ENCODE results near the gene DOP1B. TPM values are rescaled to one million over a fixed set of nuclear protein-coding genes. Genes with fewer than 3 reads are reported as not detected.

DOP1B gene
- 10 to 100 TPM; 13.7 to 78.6 (median 23.0) TPM for total RNA-seq

GRCh38 chr21:36156815-36157670 lies at the start of gene DOP1B:
Gene DOP1B, plus strand, starts transcription at chr21:36156824. Its CDS starts 7,910 bp downstream, at chr21:36164734.
- ATAC-seq (ENCODE audit: low FRiP score in 2 of 2) (peak in 1 of 2 donors; percentile 10), DNase-seq (no peak)
- peak within 1 kb of the TSS; percentile 76 to 90 (median 84) for H3K4me3 ChIP-seq
- peak within 1 kb of the TSS; percentile 87 to 96 (median 93) for H3K27ac ChIP-seq
- H3K36me3 ChIP-seq = no peaks in the 10 kb centered on the region
- H3K9me3 ChIP-seq = no peaks in the 10 kb centered on the region
- TF ChIP-seq CTCF (IDR thresholded peaks at IDR 0.05) = peak in 1 of 6 experiments; percentile 22
- peak in 3 of 4 donors; percentile 64 to 80 (median 71) for TF ChIP-seq POLR2A (IDR thresholded peaks at IDR 0.05)
- peak; percentile 72 to 73 for TF ChIP-seq POLR2AphosphoS5 (IDR thresholded peaks at IDR 0.05)
- TF ChIP-seq EP300 (IDR thresholded peaks at IDR 0.05) = no peak
- peaks cover 10 to 23% (median 12%) of the 10 kb centered on the region in 4 donors for H3K4me1 ChIP-seq
- WGBS, 2 donors = 2 to 13% methylated on average over 10 to 48 of the region's 83 CpGs
- no peaks in the 10 kb centered on the region for H3K27me3 ChIP-seq

- H3K9me3 ChIP-seq = no peaks in the 10 kb centered on the region
- TF ChIP-seq POLR2A (IDR thresholded peaks at IDR 0.05) = no peak
- no peak for TF ChIP-seq POLR2AphosphoS5 (IDR thresholded peaks at IDR 0.05)
- no peak for TF ChIP-seq EP300 (IDR thresholded peaks at IDR 0.05)
- TF ChIP-seq CTCF (IDR thresholded peaks at IDR 0.05) = no peak
- ATAC-seq (ENCODE audit: low FRiP score in 2 of 2) (no peak), DNase-seq (no peak)
- H3K27me3 ChIP-seq = no peaks in the 10 kb centered on the region
- no peak overlapping the region for H3K4me3 ChIP-seq
- peaks cover 0 to 20% (median 11%) of the 10 kb centered on the region in 4 donors for H3K4me1 ChIP-seq
- H3K27ac ChIP-seq = no peak overlapping the region
- no peaks in the 10 kb centered on the region for H3K36me3 ChIP-seq
- WGBS, 2 donors = 91 to 93% methylated on average over 10 of the region's 10 CpGs
These were observed 46.8 kb upstream of the DOP1B start for GRCh38 chr21:36109868-36110267.

GRCh38 chr21:36111238-36111637 lies 45.4 kb upstream of the DOP1B start:
- H3K9me3 ChIP-seq = no peaks in the 10 kb centered on the region
- H3K36me3 ChIP-seq = no peaks in the 10 kb centered on the region
- no peak overlapping the region for H3K4me3 ChIP-seq
- H3K4me1 ChIP-seq = peaks cover 0 to 20% (median 11%) of the 10 kb centered on the region in 4 donors
- DNase-seq = peak; percentile 56 to 57
- WGBS, 2 donors = 74 to 80% methylated on average over 8 of the region's 8 CpGs
- TF ChIP-seq POLR2AphosphoS5 (IDR thresholded peaks at IDR 0.05) = no peak
- TF ChIP-seq EP300 (IDR thresholded peaks at IDR 0.05) = no peak
- no peak for TF ChIP-seq CTCF (IDR thresholded peaks at IDR 0.05)
- no peak for TF ChIP-seq POLR2A (IDR thresholded peaks at IDR 0.05)
- H3K27me3 ChIP-seq = no peaks in the 10 kb centered on the region
- no peak overlapping the region for H3K27ac ChIP-seq
- no peak for ATAC-seq (ENCODE audit: low FRiP score in 2 of 2)

- Histone ChIP-seq H3K36me3 (no peaks in the 10 kb centered on the region), H3K27me3 (no peaks in the 10 kb centered on the region), H3K4me3 (peak overlapping the region in 3 of 4 donors; percentile 33 to 51 (median 50)), H3K27ac (peak overlapping the region; percentile 66 to 83 (median 74)), H3K4me1 (peaks cover 0 to 24% (median 12%) of the 10 kb centered on the region in 4 donors), H3K9me3 (no peaks in the 10 kb centered on the region)
- peak; percentile 57 to 86 for ATAC-seq (ENCODE audit: low FRiP score in 2 of 2)
- 47 to 48% methylated on average over 17 of the region's 17 CpGs for WGBS, 2 donors
- TF ChIP-seq POLR2A (IDR thresholded peaks at IDR 0.05) = peak in 1 of 4 donors; percentile 31
- no peak for TF ChIP-seq CTCF (IDR thresholded peaks at IDR 0.05)
- peak in 1 of 4 donors; percentile 6 for TF ChIP-seq EP300 (IDR thresholded peaks at IDR 0.05)
- TF ChIP-seq POLR2AphosphoS5 (IDR thresholded peaks at IDR 0.05) = peak in 1 of 2 donors; percentile 19
- peak in 1 of 2 donors; percentile 83 for DNase-seq
These were observed 42.8 kb upstream of the DOP1B start for GRCh38 chr21:36113647-36114428.
